Liver (tissue), 3 donors: ENCODE data around the gene ADGRG3.

ENCODE experiments used
- ATF3 ChIP-seq: IDR thresholded peaks from 2 replicates; pipeline ENCODE4 v1.6.1; 2016; ENCODE audit warnings: antibody characterized with exemption
- CTCF ChIP-seq: fragments of 150-350 bp; IDR thresholded peaks from 2 replicates; pipeline ENCODE4 v1.5.1; 2017; ENCODE audit warnings: improper control_type of control experiment, low read depth, low read length; ENCODE audit not compliant: missing input control
- EGR1 ChIP-seq, 2 donors: IDR thresholded peaks; 2 replicates each; pipeline ENCODE4 v1.6.1; 2016 to 2018; ENCODE audit warnings: antibody characterized with exemption in 2 of 2, low read depth in 2 of 2
- GABPA ChIP-seq, 2 donors: IDR thresholded peaks in 1 of 2; conservative IDR thresholded peaks in 1 of 2; 2 replicates each; pipeline ENCODE4 v1.6.1; 2016; ENCODE audit warnings: antibody characterized with exemption in 2 of 2, mild to moderate bottlenecking in 1 of 2, moderate library complexity in 1 of 2
- JUND ChIP-seq, 2 donors: IDR thresholded peaks; 2 replicates each; pipeline ENCODE4 v1.6.1; 2016; ENCODE audit warnings: antibody characterized with exemption in 2 of 2
- MAX ChIP-seq: IDR thresholded peaks from 2 replicates; pipeline ENCODE4 v1.6.1; 2016; ENCODE audit warnings: antibody characterized with exemption
- NR2F2 ChIP-seq: IDR thresholded peaks from 2 replicates; pipeline ENCODE4 v1.6.1; 2016; ENCODE audit warnings: antibody characterized with exemption
- RAD21 ChIP-seq, 2 donors: IDR thresholded peaks; 2 replicates each; pipeline ENCODE4 v1.6.1; 2016; ENCODE audit warnings: antibody characterized with exemption in 2 of 2, mild to moderate bottlenecking in 2 of 2
- REST ChIP-seq: IDR thresholded peaks from 2 replicates; pipeline ENCODE4 v1.6.1; 2016; ENCODE audit warnings: antibody characterized with exemption, mild to moderate bottlenecking
- RXRA ChIP-seq, 2 donors: IDR thresholded peaks; 2 replicates each; pipeline ENCODE4 v1.6.1; 2017 to 2018; ENCODE audit warnings: antibody characterized with exemption in 2 of 2, mild to moderate bottlenecking in 1 of 2
- SP1 ChIP-seq: IDR thresholded peaks from 2 replicates; pipeline ENCODE4 v1.6.1; 2018; ENCODE audit warnings: antibody characterized with exemption, mild to moderate bottlenecking
- TAF1 ChIP-seq: conservative IDR thresholded peaks from 2 replicates; pipeline ENCODE4 v1.6.1; 2016; ENCODE audit warnings: antibody characterized with exemption, mild to moderate bottlenecking
- YY1 ChIP-seq: IDR thresholded peaks from 2 replicates; pipeline ENCODE4 v1.6.1; 2016; ENCODE audit warnings: antibody characterized with exemption, mild to moderate bottlenecking
- ZBTB33 ChIP-seq: IDR thresholded peaks from 2 replicates; pipeline ENCODE4 v1.6.1; 2016; ENCODE audit warnings: antibody characterized with exemption
- donor health status: healthy.
- donor health status: healthy.

GRCh38 chr16:57660715-57661463 lies 7.2 kb upstream of the ADGRG3 start:
- TF ChIP-seq ZBTB33: no peak
- no peak for TF ChIP-seq CTCF
- TF ChIP-seq MAX: no peak
- TF ChIP-seq ATF3: no peak
- no peak for TF ChIP-seq REST
- no peak for TF ChIP-seq EGR1 (IDR thresholded peaks at IDR 0.05; ENCODE audit: low read depth in 2 of 2)
- TF ChIP-seq JUND (IDR thresholded peaks at IDR 0.05): no peak
- no peak for TF ChIP-seq TAF1
- no peak for TF ChIP-seq NR2F2
- peak; percentile 57 for TF ChIP-seq RAD21 (IDR thresholded peaks at IDR 0.05)
- TF ChIP-seq GABPA (IDR thresholded peaks at IDR 0.05 in 1 of 2, conservative IDR thresholded peaks at IDR 0.05 in 1 of 2): no peak
- no peak for TF ChIP-seq RXRA (IDR thresholded peaks at IDR 0.05)
- TF ChIP-seq SP1: no peak
- no peak for TF ChIP-seq YY1
